Activated CD4-positive, CD25-positive, alpha-beta regulatory T cell treated with anti-CD3 and anti-CD28 coated beads, Interleukin-2, amount 50 U/mL, for 24 hours (primary cell): ENCODE results near the gene ZFYVE1.

ENCODE experiments used
- ATAC-seq, 2 donors: fragments of 150-1000 bp; cut with Tn5 transposase; one replicate each; pipeline ENCODE4 v1.10.0; 2021; ENCODE audit warnings: mild to moderate bottlenecking in 1 of 2, moderate library complexity in 1 of 2

ZFYVE1 gene

DNA sequence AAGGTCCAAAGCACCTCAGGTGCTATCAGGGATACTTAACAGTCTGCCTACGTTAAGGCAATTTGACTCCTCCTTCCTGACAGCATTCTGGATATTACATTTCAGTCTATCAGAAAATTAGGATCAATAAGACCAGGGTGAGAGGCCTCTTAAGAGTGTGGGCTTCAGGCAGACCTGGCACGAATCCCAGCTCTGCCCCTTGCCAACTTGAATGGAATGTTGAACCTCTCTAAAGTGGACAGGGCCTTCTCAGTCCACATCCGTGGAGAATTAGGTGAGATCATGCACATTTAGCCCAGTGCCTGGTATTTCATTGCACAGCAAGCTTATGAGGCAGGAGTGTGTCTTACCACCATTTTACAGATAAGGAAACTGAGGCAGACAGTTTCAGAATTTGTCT is 74.7 kb downstream of the ZFYVE1 start:
- ATAC-seq, result no peak

DNA sequence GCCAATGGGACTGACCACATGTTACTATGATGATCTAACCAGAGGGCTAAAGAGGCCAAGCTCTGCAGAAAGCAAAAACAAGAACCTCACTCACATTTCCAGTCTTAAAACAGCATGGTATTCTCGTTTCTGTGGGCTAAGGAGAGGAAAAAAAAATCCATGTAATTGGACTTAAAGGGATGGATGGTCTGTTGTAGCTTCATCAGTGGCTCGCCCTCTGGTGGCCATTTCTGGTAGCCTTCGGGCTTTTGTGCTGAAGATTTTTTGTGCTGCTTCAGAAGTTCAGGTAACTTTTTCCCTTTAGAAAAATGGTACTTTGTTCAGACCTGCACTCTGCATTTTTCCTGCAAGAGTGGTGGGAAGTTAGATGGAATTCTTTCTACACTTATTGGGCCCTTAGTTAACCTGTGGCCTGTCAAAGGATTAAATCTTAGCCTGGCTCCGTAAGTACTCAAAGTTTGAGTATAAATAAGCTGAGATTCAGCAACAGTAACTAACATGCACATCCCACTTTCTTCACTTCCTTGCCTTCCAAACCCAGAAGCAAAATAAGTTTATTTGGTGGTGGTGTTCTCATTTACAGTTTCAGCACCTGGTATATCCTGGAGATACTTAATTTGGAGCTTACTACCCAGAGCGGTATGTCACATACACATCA is 78.3 kb downstream of the ZFYVE1 start:
- ATAC-seq, result peak in 1 of 2 donors; percentile 44

DNA sequence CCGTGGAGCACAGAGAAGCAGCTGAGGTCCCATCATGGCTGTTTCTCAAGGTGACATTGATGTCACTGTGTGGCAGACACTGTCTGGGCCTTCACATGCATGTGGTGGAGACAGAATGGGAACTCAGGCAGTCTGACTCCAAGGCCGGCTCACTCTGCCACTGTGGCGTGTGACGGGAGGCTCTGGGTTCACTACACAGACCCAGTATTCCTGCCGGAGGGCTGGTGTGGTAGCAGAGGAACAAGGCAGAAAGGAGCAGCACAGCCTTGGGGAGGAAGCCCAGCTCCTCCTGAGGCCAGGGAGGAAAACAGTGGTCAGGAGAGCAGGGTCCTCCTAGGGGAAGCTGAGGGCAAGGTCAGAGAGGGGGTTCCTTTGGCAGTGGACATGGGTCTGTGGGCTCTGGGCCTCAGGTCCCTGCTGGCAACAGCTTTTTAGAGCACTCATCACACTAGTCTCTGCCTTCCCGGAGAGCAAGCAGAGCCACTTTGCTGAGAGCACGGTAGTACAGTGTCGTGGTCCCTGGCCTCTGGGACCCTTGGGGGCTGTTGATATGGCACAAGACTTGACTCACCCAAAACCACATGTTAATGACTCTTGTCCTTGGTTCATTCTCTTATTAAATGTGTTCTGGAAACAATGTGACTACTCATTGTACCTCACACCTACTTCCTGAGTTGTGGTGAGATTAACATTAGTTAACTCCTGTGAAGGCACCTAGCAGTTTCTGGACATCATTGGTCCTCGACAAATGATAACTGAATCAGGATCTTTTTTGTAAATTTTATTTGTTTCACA is 79.3 kb downstream of the ZFYVE1 start:
- ATAC-seq, result peak; percentile 75 to 76

DNA sequence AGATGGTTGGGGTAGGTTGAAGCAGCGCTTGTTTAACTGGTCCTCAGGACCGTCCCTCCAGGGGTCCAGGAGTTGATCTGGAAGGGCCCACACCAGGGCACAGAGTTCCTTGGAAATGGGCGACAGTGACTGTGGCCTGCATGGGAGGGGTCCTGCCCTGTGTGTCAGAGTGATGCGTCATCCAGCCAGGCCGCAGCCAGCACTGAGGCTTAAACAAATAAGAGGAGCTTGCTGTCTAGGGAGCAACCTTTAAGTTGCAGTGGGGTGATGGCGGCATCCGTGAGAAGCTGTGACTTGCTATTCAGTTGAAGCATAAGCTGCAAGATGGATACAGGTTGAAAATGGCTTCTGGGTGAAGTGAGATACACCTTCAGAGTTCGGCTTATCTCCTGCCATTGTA is 80.4 kb downstream of the ZFYVE1 start:
- no peak for ATAC-seq

DNA sequence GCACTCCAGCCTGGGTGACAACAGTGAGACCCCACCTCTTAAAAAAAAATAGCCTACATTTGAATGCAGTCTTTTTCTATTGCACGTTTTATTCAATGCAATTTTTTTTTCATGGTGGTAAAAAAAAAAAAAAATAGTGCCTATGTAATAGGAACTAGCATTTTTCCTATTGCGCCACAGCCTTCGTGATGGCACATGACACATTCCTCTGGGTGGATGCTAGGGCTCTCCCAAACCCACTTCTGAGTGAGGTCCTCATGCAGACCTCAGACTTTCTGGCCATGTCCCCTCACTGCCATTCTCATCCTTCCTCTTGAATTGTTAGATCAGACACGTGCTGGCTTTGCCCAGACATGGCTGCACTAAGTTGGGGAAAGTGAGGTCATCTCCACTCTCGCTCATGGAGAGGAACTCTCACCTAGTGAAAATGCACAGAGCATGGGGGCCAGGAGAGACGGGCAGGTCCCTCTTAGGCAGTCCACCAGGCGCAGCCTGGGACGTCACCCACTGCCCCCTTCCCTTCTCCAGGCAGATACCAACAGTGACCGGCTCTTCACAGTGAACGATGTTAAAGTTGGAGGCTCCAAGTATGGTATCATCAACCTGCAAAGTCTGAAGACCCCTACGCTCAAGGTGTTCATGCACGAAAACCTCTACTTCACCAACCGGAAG is 81.4 kb downstream of the ZFYVE1 start:
- ATAC-seq, result no peak

DNA sequence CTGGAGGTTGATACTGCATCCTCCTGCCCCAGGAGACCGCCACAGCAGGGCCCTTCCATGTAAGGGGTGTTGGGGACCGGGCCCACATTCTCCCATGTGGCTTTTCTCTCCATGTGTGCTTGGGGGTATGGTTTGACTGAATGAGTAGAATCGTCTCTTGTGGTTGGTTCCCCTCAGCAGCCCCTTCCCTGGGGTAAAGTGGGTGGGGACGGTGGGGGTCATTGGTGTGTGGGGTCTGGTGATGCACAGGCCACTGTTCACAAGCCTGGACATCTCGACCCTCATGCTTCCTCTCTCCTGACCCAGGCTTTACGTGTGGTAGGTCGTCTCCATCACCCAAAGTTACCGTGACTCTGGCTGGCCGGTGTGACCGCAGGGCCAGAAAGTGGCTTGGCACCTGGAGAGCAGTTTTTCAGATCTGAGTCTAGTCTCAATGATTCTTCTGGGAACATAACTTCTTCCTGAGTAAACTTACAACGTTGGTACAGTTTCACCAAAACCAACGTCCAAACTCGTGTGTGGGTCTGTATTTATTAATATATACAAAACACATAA is 83.0 kb downstream of the ZFYVE1 start:
- no peak for ATAC-seq

DNA sequence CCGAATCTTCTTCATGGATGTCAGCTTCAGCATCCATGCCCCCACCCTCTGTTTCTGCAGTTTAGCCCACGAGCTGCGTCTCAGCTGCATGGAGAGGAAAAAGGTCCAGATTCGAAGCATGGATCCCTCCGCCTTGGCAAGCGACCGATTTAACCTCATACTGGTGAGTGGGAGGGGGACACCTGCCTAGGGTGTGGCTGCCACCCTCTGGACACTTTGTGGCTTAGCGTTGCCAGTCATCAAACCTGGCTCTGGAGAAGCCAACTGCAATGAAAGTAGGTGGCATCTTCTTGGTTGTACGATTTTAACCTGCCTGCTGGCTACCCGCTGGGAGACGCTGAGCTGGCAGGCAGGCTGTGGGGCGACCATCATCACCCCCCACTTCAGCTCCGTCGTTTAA is 84.0 kb downstream of the ZFYVE1 start:
- no peak for ATAC-seq

DNA sequence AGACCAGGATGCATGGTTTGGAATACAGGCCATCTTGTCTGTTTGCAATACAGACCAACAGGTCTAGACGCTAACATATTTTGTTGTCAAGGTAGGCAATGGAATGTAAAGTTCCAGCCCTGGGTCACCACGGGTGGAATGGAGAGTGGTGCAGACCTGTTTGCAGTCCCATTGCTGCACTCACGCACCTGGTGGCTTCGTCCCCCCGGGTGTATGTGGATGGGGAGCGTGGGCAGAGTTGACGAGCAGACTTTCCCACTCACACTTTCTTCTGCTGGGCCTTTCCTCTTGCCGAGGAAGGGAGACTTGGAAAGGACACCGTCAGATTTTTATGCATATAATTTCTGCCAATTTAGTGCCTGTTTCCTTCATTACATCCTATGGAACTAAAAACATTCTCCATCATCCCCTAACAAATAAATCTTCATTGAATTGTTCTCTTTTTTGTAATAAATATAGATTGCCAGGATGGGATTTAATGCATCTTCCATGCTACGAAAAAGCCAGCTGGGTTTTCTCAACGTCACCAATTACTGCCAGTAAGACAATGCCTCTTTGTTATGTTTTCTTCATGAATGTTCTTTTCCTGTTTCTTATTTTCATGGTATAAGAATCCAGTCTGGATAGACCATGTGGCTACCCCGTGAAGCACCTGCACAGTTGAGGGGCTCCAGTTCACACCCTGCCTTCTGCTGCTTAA is 85.5 kb downstream of the ZFYVE1 start:
- no peak for ATAC-seq

DNA sequence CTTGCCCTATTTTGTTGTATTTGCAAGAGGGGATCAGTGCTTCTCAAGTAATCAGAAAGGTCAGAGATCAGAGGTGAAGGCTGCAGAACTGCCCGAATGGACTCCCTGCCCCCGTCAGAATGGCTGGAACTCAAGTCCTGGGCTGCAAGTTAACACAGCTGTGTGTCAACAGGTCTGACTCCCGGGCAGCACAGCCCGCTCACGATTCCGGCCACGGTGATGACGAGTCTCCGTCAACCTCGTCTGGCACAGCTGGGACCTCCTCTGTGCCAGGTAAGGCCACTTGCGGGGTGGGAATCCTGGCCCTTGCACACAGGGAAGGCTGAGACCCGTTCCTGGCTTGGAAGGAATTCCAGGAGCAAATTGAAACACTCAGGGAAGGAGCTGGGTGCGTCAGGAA is 87.3 kb downstream of the ZFYVE1 start:
- no peak for ATAC-seq

DNA sequence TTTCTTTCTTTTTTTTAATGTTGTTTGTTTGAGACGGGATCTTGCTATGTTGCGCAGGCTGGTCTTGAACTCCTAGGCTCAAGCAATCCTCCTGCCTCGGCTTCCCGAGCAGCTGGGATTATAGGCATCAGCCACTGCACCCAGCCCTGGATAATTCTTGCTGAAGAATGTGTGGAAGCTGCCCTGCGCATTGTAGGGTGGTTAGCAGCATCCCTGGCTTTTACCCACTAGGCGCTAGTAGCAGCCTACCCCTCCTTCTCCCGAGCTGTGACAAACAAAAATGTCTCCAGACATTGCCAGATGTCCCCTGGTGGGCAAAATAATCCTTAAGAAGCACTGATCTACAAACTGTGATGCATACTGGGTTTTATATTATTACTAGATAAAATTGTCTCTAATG is 94.0 kb downstream of the ZFYVE1 start:
- no peak for ATAC-seq

DNA sequence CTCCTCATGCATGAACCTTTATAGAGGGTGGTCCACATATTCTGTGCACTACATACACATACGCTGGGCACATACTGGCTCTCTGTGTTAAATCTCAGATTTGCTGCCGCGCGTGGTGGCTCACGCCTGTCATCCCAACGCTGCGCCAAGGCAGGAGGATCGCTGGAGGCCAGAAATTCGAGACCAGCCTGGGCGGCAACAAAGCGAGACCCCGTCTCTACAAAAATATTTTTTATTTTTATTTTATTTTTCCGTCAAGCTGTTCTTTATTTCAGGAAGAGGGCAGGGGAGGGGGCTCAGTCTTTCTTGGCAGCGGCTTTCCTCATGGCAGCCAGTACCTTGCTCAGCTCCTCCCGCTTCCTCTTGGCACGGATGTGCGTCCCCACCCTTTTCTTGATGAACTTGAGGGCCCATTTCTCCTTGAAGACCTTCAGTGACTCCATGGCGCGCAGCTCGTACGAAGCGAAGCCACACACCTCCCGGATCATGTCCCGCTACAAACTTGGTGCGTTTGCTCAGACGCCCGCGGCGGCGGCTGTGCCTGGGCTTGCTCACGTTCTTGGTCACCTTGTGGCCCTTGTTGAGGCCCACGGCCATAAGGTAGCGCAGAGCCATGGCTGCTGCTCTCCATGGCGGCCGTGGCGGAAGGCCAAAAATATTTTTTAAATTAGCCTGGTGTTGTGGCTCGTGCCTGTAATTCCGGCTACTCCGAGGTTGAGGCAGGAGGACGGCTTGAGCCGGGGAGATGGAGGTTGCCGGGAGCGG is 97.4 kb downstream of the ZFYVE1 start:
- no peak for ATAC-seq

DNA sequence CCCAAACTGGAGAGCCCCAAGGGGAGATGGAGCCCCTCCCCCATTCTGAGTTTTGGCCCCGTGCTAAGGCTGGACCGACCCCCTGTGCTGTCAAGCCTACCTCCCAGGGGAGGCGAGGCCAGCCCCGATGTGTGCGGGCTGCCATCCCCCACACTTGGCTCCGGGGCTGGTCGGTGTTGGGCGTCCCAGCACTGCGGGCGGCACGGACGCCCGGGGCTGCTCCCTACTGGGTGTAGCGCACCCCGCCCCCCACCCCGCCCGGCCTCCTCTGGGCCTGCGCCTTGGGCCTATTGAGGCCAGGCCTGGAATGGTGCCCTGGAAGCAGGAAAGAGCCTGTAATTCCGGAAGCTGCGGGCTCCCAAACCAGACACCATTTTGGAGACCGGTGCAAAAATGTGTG is 98.0 kb downstream of the ZFYVE1 start:
- ATAC-seq, result no peak

DNA sequence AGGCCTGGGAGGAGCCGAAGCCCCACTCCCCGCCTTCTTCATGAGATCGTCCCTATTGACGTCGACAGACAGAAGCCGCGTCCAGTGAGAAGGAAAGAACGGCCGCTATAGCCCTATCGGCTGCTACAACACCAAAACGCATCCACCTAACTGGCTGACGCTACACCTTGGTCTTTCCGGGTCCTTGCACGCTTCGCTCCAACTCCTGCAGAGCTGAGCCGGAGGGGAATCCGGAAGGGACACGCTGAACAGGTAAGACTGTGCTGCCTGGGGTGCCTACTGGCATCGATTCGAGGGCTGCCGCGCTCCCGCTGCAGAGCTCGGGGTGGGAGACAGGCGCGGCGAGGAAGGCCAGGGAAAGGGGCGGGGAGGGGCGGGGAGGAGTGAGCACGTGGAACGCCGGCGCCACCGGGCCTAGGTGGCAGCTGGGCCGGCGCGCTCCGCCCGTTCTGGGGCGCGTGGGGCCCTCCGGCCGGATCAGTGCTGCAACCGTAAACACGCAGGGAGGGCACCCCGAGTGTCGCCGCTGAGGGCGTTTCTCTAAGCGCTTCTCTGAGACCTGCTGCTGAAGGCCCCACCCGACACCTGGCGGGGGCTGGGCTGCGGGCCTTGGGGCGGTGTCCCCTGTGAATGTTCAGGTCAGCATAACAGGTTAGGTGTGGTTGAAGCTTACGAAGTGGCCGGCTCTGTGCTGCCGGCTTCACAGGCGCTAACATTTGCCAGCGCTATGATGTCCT is 100.4 kb downstream of the ZFYVE1 start, which contains the start of gene DCAF4:
Gene DCAF4, plus strand, starts transcription at position 173 of the 737 bp plus-strand sequence. CDS start 11,515 bp downstream, outside the sequence.
- peak; percentile 96 to 98 for ATAC-seq

DNA sequence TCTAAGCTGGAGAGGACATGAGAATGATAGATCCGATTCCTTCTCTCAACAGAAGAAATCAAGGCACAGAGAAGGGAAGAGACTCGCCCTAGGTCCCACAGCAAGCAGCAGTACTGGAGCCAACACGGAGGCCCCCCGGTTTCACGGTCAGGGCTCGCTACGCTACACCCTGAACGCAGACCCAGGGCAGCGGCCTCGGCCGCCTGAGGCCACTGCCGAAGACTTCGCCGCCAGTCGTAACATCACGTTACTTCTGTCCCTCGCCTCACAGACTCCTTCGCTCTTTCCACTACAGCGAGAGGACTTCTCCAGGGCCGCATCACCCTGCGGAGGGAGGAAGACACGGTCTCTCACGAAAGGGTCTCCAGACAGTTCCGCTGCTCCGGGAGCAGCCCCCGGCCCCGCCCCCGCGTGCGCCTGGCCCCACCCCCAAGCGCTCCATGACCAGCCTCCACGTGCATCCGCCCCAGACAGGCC is 101.1 kb downstream of the ZFYVE1 start:
- ATAC-seq, result no peak

DNA sequence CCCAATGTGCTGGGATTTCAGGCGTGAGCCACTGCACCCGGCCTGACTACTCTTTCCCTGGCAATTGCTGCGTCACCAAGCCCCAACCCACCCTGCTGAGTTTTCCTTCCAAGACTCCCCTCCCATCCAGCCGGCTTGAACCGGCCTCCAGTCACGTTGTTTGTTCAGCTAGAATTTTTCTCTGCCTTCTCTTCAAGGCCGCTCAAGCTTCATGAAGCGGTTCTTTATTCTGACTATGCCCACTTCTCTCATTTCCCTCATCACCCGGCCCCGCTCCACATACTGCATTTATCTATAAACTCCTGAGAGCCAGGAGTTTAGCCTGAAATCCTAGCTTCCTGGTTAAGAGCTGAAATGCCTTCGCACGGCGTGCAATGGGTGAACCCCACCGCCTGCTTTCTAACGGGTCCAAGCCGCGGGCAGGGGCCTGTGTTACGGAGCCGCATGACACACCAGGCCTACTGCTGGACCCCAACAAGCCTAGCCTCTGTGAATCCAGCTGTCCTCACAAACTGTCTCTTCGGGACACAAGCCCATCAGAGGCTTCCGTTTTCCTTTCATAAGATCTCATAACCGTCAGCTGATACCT is 101.6 kb downstream of the ZFYVE1 start:
- ATAC-seq, result no peak

DNA sequence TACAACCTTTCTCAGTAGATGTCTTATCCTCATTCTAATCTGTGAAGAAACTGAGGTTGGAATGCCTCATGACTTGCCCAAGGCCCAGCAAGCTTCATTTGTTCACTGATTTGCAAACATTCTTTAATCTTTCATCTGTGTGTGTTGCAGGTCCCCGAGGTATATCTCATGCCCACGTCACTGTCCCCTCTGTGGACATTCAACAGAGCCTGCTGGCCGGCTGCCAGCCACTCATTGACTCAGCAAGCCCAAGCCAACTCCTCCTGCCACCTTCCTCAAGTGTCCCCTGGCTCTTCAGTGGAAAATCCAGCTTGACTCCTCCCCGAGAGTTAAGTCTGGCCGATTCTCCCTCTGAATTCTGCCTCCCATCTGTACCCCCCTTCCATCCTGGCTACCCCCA is 102.6 kb downstream of the ZFYVE1 start:
- ATAC-seq, result no peak

DNA sequence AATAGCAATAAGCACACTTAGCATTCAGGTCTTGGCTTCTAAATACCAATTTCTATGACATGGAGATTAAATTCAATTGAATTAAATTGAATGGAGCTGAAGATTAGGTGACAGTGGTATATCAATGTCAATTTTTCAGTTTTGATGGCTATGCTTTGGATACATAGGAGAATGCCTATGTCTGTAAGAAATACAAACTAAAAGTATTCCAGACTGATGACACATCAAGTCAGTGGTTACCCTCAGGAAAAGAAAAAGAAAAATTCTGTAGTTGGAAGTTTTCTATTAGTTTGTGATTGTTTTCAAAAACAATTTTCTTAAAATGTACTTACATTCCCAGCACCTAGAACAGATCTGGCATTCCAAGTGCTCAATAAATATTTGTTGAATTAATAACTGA is 105.5 kb downstream of the ZFYVE1 start:
- no peak for ATAC-seq

DNA sequence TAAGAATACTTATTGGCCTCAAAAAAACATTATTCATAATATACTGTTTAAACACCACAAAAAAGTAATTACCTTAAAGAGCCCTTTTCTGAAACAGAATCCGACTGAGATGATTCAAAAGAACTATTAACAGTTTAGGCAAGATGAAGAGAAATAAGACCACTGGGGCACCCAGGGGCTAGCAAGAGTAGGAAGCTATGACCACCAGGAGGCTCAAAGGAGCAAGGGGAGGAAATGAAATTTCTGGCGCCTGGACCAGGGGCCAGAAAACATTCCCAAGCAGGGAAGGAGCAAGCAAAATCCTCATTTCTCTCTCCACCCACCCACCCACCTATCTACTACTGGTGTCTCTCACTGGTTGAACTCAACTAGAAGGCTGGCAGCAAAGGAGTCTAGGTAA is 106.9 kb downstream of the ZFYVE1 start:
- no peak for ATAC-seq
